WTC11 (cell line): Measurements from ENCODE around the gene NTMT1. TPM values are rescaled to one million over a fixed set of nuclear protein-coding genes. Genes with fewer than 3 reads are reported as not detected.

Source experiments
- GABPB1 ChIP-seq: sonication (generic); formaldehyde crosslinking; IDR thresholded peaks from 2 replicates; pipeline ENCODE4 v1.8.1; 2023; ENCODE audit warnings: mild to moderate bottlenecking, missing genetic modification reagents
- GTF2I ChIP-seq: fragments of 250-450 bp; sonication (Bioruptor Pico); conservative IDR thresholded peaks from 2 replicates; pipeline ENCODE4 v1.4.0; 2021; ENCODE audit warnings: mild to moderate bottlenecking
- HMGA2 ChIP-seq: fragments of 250-450 bp; sonication (Bioruptor Pico); IDR thresholded peaks from 2 replicates; pipeline ENCODE4 v1.4.0; 2021; ENCODE audit warnings: mild to moderate bottlenecking, moderate library complexity
- IRF2 ChIP-seq: sonication (generic); formaldehyde crosslinking; IDR thresholded peaks from 2 replicates; pipeline ENCODE4 v1.8.0; 2022; ENCODE audit warnings: low read depth, missing genetic modification reagents, borderline replicate concordance
- NFYB ChIP-seq: sonication (generic); formaldehyde crosslinking; conservative IDR thresholded peaks from 2 replicates; pipeline ENCODE4 v1.8.0; 2022; ENCODE audit warnings: low read depth, missing genetic modification reagents
- PRRX2 ChIP-seq: fragments of 250-450 bp; sonication (Bioruptor Pico); IDR thresholded peaks from 2 replicates; pipeline ENCODE4 v1.8.0; 2021; ENCODE audit warnings: mild to moderate bottlenecking
- SMAD4 ChIP-seq: sonication (generic); formaldehyde crosslinking; IDR thresholded peaks from 2 replicates; pipeline ENCODE4 v1.8.0; 2022; ENCODE audit warnings: mild to moderate bottlenecking, missing genetic modification reagents
- SOX15 ChIP-seq: fragments of 250-450 bp; sonication (Bioruptor Pico); IDR thresholded peaks from 2 replicates; pipeline ENCODE4 v1.9.0; 2021; ENCODE audit warnings: mild to moderate bottlenecking
- ZNF138 ChIP-seq: sonication (generic); formaldehyde crosslinking; conservative IDR thresholded peaks from 2 replicates; pipeline ENCODE4 v1.8.1; 2022; ENCODE audit warnings: mild to moderate bottlenecking, moderate library complexity, missing genetic modification reagents
- ZNF232 ChIP-seq: sonication (generic); formaldehyde crosslinking; IDR thresholded peaks from 2 replicates; pipeline ENCODE4 v1.8.0; 2022; ENCODE audit warnings: mild to moderate bottlenecking, missing genetic modification reagents
- ZNF671 ChIP-seq: fragments of 250-450 bp; sonication (Bioruptor Pico); IDR thresholded peaks from 2 replicates; pipeline ENCODE4 v1.8.0; 2021; ENCODE audit warnings: mild to moderate bottlenecking
- total RNA-seq: library from RNA; stranded (reverse); gene quantifications from 3 replicates; pipeline ENCODE4 v1.2.3, GENCODE V29; 2021
- TF ChIP-seq, protein P1 (sequence below): sonication (generic); formaldehyde crosslinking; IDR thresholded peaks from 2 replicates; pipeline ENCODE4 v1.8.1; 2022; ENCODE audit warnings: low read depth, mild to moderate bottlenecking, moderate library complexity, missing genetic modification reagents, borderline replicate concordance
- TF ChIP-seq, protein P2 (sequence below): sonication (generic); formaldehyde crosslinking; IDR thresholded peaks from 2 replicates; pipeline ENCODE4 v1.8.1; 2023; ENCODE audit warnings: mild to moderate bottlenecking, missing genetic modification reagents, moderate library complexity
- TF ChIP-seq, protein P3 (sequence below): sonication (generic); formaldehyde crosslinking; IDR thresholded peaks from 2 replicates; pipeline ENCODE4 v1.8.0; 2022; ENCODE audit warnings: mild to moderate bottlenecking, missing genetic modification reagents
- TF ChIP-seq, protein P4 (sequence below): sonication (generic); formaldehyde crosslinking; IDR thresholded peaks from 2 replicates; pipeline ENCODE4 v1.8.0; 2023; ENCODE audit warnings: missing genetic modification reagents, mild to moderate bottlenecking, borderline replicate concordance
- TF ChIP-seq, protein P5 (sequence below): sonication (generic); formaldehyde crosslinking; IDR thresholded peaks from 2 replicates; pipeline ENCODE4 v1.8.1; 2022; ENCODE audit warnings: low read depth, missing genetic modification reagents, borderline replicate concordance
- TF ChIP-seq, protein P6 (sequence below): fragments of 250-450 bp; sonication (Bioruptor Pico); IDR thresholded peaks from 2 replicates; pipeline ENCODE4 v1.8.0; 2021; ENCODE audit warnings: mild to moderate bottlenecking
- TF ChIP-seq, protein P7 (sequence below): sonication (generic); formaldehyde crosslinking; IDR thresholded peaks from 2 replicates; pipeline ENCODE4 v1.8.1; 2023; ENCODE audit warnings: mild to moderate bottlenecking, missing genetic modification reagents, borderline replicate concordance
- TF ChIP-seq, protein P8 (sequence below): sonication (generic); formaldehyde crosslinking; IDR thresholded peaks from 2 replicates; pipeline ENCODE4 v1.8.1; 2023; ENCODE audit warnings: mild to moderate bottlenecking, moderate library complexity, missing genetic modification reagents
- TF ChIP-seq, protein P9 (sequence below): fragments of 250-450 bp; sonication (Bioruptor Pico); IDR thresholded peaks from 2 replicates; pipeline ENCODE4 v2.1.2; 2022; ENCODE audit warnings: mild to moderate bottlenecking, moderate library complexity

The NTMT1 gene
- total RNA-seq, 1 experiment from 2014 or later = 71.1 TPM

DNA sequence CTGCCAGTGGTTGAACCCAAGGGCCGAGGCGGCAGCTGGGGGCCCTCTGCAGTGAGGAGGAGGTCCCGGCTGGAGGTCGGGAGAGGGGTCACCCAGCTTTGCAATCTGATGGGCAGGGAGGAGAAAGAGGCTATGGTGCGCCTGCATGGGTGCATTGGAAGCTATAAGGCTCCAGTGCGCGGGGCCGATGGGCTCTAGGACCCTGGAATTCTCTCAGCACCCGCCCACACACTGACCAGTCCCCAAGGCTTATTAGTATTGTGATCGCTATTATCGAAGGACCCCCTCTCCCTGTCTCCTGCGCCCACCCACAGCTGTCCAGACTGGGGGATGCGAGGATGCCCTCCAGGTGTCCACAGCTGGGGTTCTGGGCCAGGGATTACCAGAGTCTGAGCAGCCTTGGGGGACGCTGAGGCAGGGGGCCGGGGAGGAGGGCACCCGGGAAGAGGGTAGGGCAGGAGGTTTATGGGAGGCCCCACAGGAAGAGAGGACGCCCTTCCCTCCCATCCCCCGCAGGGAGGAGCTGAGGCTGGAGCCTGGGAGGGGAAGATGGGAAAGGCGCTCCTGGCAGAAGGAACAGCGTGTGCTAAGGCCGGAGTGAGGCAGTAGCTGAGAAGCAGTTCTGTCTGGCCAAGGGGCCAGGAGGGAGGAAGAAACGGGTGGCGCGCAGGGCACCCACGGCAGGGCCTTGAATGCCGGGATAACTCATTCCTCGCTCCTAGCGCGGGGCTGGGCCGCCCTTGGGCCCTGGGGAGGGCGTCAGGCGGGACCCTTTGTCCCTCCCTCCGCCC is 29.2 kb upstream of the NTMT1 start (continued):
- TF ChIP-seq, protein P1, sequence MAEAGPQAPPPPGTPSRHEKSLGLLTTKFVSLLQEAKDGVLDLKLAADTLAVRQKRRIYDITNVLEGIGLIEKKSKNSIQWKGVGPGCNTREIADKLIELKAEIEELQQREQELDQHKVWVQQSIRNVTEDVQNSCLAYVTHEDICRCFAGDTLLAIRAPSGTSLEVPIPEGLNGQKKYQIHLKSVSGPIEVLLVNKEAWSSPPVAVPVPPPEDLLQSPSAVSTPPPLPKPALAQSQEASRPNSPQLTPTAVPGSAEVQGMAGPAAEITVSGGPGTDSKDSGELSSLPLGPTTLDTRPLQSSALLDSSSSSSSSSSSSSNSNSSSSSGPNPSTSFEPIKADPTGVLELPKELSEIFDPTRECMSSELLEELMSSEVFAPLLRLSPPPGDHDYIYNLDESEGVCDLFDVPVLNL (CRISPR knock-in tag) = no peak
- TF ChIP-seq IRF2 (CRISPR knock-in tag) (no peak), HMGA2 (CRISPR knock-in tag) (0 out of 2 replicates have a peak, but pooled peaks have one; percentile 13), ZNF138 (no peak), ZNF232 (CRISPR knock-in tag) (no peak), GABPB1 (CRISPR knock-in tag) (no peak), SMAD4 (CRISPR knock-in tag) (0 out of 2 replicates have a peak, but pooled peaks have one; percentile 41), PRRX2 (CRISPR knock-in tag) (no peak), SOX15 (CRISPR knock-in tag) (no peak), ZNF671 (CRISPR knock-in tag) (no peak), GTF2I (CRISPR knock-in tag) (peak; percentile 88), NFYB (no peak)
- TF ChIP-seq, protein P2, sequence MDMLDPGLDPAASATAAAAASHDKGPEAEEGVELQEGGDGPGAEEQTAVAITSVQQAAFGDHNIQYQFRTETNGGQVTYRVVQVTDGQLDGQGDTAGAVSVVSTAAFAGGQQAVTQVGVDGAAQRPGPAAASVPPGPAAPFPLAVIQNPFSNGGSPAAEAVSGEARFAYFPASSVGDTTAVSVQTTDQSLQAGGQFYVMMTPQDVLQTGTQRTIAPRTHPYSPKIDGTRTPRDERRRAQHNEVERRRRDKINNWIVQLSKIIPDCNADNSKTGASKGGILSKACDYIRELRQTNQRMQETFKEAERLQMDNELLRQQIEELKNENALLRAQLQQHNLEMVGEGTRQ = 0 out of 2 replicates have a peak, but pooled peaks have one; percentile 18
- TF ChIP-seq, protein P3, sequence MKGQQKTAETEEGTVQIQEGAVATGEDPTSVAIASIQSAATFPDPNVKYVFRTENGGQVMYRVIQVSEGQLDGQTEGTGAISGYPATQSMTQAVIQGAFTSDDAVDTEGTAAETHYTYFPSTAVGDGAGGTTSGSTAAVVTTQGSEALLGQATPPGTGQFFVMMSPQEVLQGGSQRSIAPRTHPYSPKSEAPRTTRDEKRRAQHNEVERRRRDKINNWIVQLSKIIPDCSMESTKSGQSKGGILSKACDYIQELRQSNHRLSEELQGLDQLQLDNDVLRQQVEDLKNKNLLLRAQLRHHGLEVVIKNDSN (CRISPR knock-in tag) = 0 out of 2 replicates have a peak, but pooled peaks have one; percentile 18
- TF ChIP-seq, protein P4, sequence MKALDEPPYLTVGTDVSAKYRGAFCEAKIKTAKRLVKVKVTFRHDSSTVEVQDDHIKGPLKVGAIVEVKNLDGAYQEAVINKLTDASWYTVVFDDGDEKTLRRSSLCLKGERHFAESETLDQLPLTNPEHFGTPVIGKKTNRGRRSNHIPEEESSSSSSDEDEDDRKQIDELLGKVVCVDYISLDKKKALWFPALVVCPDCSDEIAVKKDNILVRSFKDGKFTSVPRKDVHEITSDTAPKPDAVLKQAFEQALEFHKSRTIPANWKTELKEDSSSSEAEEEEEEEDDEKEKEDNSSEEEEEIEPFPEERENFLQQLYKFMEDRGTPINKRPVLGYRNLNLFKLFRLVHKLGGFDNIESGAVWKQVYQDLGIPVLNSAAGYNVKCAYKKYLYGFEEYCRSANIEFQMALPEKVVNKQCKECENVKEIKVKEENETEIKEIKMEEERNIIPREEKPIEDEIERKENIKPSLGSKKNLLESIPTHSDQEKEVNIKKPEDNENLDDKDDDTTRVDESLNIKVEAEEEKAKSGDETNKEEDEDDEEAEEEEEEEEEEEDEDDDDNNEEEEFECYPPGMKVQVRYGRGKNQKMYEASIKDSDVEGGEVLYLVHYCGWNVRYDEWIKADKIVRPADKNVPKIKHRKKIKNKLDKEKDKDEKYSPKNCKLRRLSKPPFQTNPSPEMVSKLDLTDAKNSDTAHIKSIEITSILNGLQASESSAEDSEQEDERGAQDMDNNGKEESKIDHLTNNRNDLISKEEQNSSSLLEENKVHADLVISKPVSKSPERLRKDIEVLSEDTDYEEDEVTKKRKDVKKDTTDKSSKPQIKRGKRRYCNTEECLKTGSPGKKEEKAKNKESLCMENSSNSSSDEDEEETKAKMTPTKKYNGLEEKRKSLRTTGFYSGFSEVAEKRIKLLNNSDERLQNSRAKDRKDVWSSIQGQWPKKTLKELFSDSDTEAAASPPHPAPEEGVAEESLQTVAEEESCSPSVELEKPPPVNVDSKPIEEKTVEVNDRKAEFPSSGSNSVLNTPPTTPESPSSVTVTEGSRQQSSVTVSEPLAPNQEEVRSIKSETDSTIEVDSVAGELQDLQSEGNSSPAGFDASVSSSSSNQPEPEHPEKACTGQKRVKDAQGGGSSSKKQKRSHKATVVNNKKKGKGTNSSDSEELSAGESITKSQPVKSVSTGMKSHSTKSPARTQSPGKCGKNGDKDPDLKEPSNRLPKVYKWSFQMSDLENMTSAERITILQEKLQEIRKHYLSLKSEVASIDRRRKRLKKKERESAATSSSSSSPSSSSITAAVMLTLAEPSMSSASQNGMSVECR (CRISPR knock-in tag) = no peak
- TF ChIP-seq, protein P5, sequence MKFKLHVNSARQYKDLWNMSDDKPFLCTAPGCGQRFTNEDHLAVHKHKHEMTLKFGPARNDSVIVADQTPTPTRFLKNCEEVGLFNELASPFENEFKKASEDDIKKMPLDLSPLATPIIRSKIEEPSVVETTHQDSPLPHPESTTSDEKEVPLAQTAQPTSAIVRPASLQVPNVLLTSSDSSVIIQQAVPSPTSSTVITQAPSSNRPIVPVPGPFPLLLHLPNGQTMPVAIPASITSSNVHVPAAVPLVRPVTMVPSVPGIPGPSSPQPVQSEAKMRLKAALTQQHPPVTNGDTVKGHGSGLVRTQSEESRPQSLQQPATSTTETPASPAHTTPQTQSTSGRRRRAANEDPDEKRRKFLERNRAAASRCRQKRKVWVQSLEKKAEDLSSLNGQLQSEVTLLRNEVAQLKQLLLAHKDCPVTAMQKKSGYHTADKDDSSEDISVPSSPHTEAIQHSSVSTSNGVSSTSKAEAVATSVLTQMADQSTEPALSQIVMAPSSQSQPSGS = no peak
- TF ChIP-seq, protein P6, sequence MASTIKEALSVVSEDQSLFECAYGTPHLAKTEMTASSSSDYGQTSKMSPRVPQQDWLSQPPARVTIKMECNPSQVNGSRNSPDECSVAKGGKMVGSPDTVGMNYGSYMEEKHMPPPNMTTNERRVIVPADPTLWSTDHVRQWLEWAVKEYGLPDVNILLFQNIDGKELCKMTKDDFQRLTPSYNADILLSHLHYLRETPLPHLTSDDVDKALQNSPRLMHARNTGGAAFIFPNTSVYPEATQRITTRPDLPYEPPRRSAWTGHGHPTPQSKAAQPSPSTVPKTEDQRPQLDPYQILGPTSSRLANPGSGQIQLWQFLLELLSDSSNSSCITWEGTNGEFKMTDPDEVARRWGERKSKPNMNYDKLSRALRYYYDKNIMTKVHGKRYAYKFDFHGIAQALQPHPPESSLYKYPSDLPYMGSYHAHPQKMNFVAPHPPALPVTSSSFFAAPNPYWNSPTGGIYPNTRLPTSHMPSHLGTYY = no peak
- TF ChIP-seq, protein P7, sequence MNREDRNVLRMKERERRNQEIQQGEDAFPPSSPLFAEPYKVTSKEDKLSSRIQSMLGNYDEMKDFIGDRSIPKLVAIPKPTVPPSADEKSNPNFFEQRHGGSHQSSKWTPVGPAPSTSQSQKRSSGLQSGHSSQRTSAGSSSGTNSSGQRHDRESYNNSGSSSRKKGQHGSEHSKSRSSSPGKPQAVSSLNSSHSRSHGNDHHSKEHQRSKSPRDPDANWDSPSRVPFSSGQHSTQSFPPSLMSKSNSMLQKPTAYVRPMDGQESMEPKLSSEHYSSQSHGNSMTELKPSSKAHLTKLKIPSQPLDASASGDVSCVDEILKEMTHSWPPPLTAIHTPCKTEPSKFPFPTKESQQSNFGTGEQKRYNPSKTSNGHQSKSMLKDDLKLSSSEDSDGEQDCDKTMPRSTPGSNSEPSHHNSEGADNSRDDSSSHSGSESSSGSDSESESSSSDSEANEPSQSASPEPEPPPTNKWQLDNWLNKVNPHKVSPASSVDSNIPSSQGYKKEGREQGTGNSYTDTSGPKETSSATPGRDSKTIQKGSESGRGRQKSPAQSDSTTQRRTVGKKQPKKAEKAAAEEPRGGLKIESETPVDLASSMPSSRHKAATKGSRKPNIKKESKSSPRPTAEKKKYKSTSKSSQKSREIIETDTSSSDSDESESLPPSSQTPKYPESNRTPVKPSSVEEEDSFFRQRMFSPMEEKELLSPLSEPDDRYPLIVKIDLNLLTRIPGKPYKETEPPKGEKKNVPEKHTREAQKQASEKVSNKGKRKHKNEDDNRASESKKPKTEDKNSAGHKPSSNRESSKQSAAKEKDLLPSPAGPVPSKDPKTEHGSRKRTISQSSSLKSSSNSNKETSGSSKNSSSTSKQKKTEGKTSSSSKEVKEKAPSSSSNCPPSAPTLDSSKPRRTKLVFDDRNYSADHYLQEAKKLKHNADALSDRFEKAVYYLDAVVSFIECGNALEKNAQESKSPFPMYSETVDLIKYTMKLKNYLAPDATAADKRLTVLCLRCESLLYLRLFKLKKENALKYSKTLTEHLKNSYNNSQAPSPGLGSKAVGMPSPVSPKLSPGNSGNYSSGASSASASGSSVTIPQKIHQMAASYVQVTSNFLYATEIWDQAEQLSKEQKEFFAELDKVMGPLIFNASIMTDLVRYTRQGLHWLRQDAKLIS (CRISPR knock-in tag) = 0 out of 2 replicates have a peak, but pooled peaks have one; percentile 46
- TF ChIP-seq, protein P8, sequence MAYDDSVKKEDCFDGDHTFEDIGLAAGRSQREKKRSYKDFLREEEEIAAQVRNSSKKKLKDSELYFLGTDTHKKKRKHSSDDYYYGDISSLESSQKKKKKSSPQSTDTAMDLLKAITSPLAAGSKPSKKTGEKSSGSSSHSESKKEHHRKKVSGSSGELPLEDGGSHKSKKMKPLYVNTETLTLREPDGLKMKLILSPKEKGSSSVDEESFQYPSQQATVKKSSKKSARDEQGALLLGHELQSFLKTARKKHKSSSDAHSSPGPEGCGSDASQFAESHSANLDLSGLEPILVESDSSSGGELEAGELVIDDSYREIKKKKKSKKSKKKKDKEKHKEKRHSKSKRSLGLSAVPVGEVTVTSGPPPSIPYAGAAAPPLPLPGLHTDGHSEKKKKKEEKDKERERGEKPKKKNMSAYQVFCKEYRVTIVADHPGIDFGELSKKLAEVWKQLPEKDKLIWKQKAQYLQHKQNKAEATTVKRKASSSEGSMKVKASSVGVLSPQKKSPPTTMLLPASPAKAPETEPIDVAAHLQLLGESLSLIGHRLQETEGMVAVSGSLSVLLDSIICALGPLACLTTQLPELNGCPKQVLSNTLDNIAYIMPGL (CRISPR knock-in tag) = no peak
- TF ChIP-seq, protein P9, sequence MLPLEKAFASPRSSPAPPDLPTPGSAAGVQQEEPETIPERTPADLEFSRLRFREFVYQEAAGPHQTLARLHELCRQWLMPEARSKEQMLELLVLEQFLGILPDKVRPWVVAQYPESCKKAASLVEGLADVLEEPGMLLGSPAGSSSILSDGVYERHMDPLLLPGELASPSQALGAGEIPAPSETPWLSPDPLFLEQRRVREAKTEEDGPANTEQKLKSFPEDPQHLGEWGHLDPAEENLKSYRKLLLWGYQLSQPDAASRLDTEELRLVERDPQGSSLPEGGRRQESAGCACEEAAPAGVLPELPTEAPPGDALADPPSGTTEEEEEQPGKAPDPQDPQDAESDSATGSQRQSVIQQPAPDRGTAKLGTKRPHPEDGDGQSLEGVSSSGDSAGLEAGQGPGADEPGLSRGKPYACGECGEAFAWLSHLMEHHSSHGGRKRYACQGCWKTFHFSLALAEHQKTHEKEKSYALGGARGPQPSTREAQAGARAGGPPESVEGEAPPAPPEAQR (CRISPR knock-in tag) = no peak
